HG02588 (cell line): Measurements from ENCODE around the gene DIRAS1.

Experiments used
- ATAC-seq: cut with Tn5 transposase; IDR thresholded peaks from one replicate; pipeline ENCODE4 v1.9.1; 2021; ENCODE audit warnings: mild to moderate bottlenecking, moderate library complexity; ENCODE audit not compliant: unreplicated experiment

Gene DIRAS1

GRCh38 chr19:2728783-2729387, 7.7 kb upstream of the DIRAS1 start:
- ATAC-seq = no peak

GRCh38 chr19:2727640-2727944, 6.4 kb upstream of the DIRAS1 start:
- ATAC-seq = no peak

DNA sequence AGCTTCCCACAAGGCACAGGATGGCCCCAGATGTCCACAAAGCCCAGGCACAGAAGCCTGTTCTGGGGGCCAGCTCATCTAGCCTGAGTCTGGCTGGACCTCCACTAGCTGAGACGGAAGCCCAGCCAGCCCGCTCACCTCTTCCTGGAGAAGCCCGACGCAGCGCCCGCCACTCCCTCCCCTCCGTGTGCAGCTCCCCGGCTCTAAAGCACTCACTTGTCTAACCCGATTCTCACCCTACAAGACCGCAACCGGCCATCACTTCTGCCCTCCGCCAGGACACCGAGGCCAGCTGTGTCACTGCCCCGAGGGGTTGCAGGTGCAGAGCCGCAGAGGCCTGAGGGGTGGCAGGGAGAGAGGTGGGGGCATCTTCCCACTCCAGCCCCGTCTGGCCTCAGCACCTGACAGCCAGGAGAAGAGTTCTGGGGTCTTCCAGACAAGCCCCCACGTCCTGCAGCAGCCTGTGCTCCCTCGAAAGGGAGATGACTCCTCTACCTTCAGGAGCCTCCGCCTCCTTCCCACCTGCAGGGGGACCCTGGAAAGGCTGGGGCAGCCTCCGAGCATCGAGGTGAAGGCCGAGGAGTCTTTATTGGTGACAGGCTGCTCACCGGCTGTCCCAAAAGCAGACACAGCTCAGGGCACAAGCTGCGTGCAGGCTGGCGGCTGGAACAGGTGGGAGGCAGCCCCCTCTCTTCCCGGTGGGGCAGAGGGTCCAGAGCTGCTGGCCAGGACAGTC, 5.9 kb upstream of the DIRAS1 start:
- no peak for ATAC-seq

DNA sequence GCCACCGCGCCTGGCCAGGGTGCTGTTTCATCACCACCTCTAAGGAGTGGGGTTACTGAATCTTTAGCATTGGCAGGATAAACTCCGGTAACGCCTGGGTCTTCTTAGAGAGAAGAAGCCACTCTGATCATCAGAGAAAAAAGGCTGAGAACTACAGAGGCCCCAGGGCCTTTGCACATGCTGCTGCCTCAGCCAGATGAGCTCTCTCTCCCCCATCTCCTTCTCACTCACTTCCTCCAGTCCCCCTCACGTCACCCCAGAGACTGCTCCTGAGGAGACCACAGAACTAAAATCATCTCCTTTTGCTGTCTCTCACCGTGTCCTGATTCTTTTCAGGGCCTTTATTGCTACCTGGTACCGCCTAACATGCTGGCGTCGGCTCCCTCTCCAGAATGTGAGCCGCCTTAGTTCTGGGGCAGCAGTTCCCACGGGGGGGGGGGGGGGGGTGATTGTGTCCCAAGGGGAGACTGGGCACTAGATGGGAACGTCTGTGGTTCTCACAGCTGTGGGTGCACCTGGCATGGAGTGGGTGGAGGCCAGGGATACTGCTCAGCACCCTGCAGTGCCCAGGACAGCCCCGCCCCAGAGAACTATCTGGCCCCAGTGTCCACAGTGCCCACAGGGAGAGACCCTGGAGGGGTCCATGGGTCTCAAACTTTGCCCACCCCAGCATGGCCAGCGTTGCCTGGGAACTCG, 5.1 kb upstream of the DIRAS1 start:
- ATAC-seq = no peak

- ATAC-seq = no peak
Observed at GRCh38 chr19:2724148-2724557, 3.0 kb upstream of the DIRAS1 start.

GRCh38 chr19:2723747-2724146, 2.6 kb upstream of the DIRAS1 start:
- ATAC-seq = no peak

DNA sequence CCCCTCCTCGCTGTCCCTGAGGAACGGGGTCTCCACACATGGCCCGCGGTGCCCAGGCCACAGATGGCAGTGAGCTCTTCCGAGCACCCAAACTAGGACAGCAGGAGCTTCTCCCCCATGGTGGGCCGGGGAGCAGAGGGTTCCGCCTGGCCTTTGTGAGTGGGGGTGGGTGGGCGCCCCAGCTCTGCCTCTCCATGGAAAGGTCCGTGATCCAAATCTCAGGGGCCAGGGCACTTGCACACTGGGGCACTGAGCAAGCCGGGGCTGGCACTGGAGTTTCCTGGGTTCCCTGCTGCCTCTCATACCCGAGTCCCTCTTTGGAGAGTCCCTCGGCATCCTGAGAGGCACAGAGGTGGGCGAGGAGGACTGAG, 2.2 kb upstream of the DIRAS1 start:
- ATAC-seq = no peak

- ATAC-seq = no peak
Observed at GRCh38 chr19:2722541-2723344, 1.6 kb upstream of the DIRAS1 start.

- no peak for ATAC-seq
Observed at GRCh38 chr19:2721570-2722540, 683 bp upstream of the DIRAS1 start.

- no peak for ATAC-seq
Observed at GRCh38 chr19:2719920-2720776, 1.0 kb downstream of the DIRAS1 start.

GRCh38 chr19:2719232-2719735, 1.9 kb downstream of the DIRAS1 start:
- ATAC-seq = no peak

GRCh38 chr19:2717638-2718541, 3.3 kb downstream of the DIRAS1 start:
- ATAC-seq = no peak

- no peak for ATAC-seq
Observed at GRCh38 chr19:2716722-2717637, 4.2 kb downstream of the DIRAS1 start.

DNA sequence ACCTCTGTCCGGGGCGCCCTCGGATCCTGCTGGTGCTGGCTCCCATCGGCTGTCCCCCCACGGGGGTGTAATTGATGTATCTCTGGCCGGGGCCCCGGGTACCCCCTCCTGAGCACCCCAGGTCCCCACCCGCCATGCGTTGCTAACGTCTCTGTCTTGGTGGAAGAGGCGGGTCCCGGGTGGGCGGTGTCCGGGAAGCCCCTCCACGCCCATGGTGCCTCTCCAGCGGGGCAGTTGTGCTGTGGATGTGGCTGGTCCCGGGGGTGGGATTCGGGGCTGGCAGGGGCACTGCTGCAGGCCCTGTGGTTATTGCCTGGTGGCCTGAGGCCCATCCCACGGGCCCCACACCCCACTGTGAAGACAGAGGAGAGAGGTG, 4.9 kb downstream of the DIRAS1 start:
- no peak for ATAC-seq

DNA sequence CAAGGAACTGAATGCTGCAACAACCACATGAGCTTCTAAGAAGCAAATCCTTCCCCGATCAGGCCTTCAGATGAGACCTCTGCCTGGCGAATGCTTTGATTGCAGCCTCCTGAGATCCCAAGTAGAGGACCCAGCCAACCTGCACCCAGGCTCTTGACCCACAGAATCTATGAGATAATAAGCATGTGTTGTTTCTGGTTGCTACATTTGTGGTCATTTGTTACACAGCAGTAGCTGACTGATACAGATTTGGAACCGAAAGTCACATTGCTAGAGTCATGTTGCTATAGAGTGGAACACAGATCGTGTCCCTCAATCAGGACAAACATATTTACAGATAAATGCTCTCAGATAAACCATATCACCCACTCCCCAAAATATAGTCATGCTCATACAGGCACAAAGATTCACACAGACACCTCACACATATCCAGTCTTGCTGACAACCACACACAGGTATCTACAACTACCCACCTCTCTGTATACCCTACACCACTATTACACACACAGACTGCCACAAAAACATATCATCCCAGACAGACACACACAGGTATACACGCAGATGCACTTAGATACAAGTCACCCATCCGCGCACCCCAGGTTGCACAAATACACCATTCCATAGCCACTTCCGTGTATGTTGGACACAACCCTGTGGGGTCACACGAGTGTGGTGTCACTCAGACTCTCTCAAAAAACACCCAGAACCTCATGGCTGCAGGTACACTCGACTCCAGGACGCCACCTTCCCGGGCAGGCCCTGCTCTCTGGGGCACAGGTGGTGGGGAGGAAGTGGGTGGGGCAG, 5.5 kb downstream of the DIRAS1 start:
- ATAC-seq = no peak

- ATAC-seq = no peak
Observed at GRCh38 chr19:2714531-2715269, 6.5 kb downstream of the DIRAS1 start.
